MG63 (cell line): ENCODE results near the gene ZNF554. TPM values are rescaled to one million over a fixed set of nuclear protein-coding genes. Genes with fewer than 3 reads are reported as not detected.
A peak's percentile ranks its signal among the peaks of the same experiment; 100 is the strongest.
"Not testable (repeated sequence)": the region's sequence is repeated elsewhere in the genome, so short reads cannot be mapped to it uniquely, and the experiment has no call there.

Experiments
- DNase-seq: peaks from one replicate; pipeline ENCODE4 v3.0.0-alpha.2; 2020
- H3K27me3 ChIP-seq: fragments of 250-450 bp; sonication (Bioruptor Pico); 2 replicates; pipeline ENCODE4 v1.5.1; 2020; ENCODE audit warnings: mild to moderate bottlenecking, moderate library complexity
- H3K36me3 ChIP-seq: fragments of 250-450 bp; sonication (Bioruptor Pico); 2 replicates; pipeline ENCODE4 v1.5.1; 2020; ENCODE audit warnings: mild to moderate bottlenecking, moderate library complexity
- H3K4me3 ChIP-seq: fragments of 250-450 bp; sonication (Bioruptor Pico); 2 replicates; pipeline ENCODE4 v1.5.1; 2020; ENCODE audit warnings: mild to moderate bottlenecking, moderate library complexity
- H3K9me3 ChIP-seq: fragments of 250-450 bp; sonication (Bioruptor Pico); 2 replicates; pipeline ENCODE4 v1.5.1; 2020; ENCODE audit warnings: mild to moderate bottlenecking, moderate library complexity
- total RNA-seq: library from RNA; depleted of rRNA; stranded (reverse); fragments of >200 nt; shearing (Covaris generic); gene quantifications from 2 replicates; pipeline ENCODE4 v1.2.3, GENCODE V29; 2014; ENCODE audit warnings: low replicate concordance

ZNF554 gene
- total RNA-seq, 1 experiment from 2014 or later, result 2.4 TPM

- peaks cover 2% of the 10 kb centered on the region; the same call in 1 of the 2 replicates for H3K36me3 ChIP-seq
- no peak for DNase-seq
- H3K4me3 ChIP-seq, result no peak overlapping the region
- H3K9me3 ChIP-seq, result no peaks in the 10 kb centered on the region
- H3K27me3 ChIP-seq, result no peaks in the 10 kb centered on the region
These were observed 8.4 kb upstream of the ZNF554 start for GRCh38 chr19:2811221-2811722.

- Histone ChIP-seq H3K27me3 (no peaks in the 10 kb centered on the region), H3K36me3 (peaks cover 2% of the 10 kb centered on the region; the same call in 1 of the 2 replicates), H3K4me3 (no peak overlapping the region), H3K9me3 (no peaks in the 10 kb centered on the region)
- no peak for DNase-seq
These were observed 7.8 kb upstream of the ZNF554 start for GRCh38 chr19:2811735-2812413.

- Histone ChIP-seq H3K36me3 (peaks cover 2% of the 10 kb centered on the region; the same call in 1 of the 2 replicates), H3K4me3 (no peak overlapping the region), H3K9me3 (no peaks in the 10 kb centered on the region), H3K27me3 (no peaks in the 10 kb centered on the region)
- no peak for DNase-seq
These were observed 7.0 kb upstream of the ZNF554 start for GRCh38 chr19:2812414-2813234.

GRCh38 chr19:2813235-2814160 is 6.2 kb upstream of the ZNF554 start:
- H3K4me3 ChIP-seq, result no peak overlapping the region
- H3K36me3 ChIP-seq, result peaks cover 2% of the 10 kb centered on the region; the same call in 1 of the 2 replicates
- no peaks in the 10 kb centered on the region for H3K27me3 ChIP-seq
- DNase-seq, result no peak
- no peaks in the 10 kb centered on the region for H3K9me3 ChIP-seq

- no peak overlapping the region for H3K4me3 ChIP-seq
- H3K36me3 ChIP-seq, result no peaks in the 10 kb centered on the region
- no peaks in the 10 kb centered on the region for H3K27me3 ChIP-seq
- DNase-seq, result no peak
- no peaks in the 10 kb centered on the region for H3K9me3 ChIP-seq
These were observed 5.2 kb upstream of the ZNF554 start for GRCh38 chr19:2814426-2814825.

GRCh38 chr19:2815191-2815614 is 4.5 kb upstream of the ZNF554 start:
- no peaks in the 10 kb centered on the region for H3K27me3 ChIP-seq

GRCh38 chr19:2815923-2816322 is 3.7 kb upstream of the ZNF554 start:
- no peaks in the 10 kb centered on the region for H3K27me3 ChIP-seq
- no peak overlapping the region for H3K4me3 ChIP-seq
- H3K36me3 ChIP-seq, result no peaks in the 10 kb centered on the region
- no peaks in the 10 kb centered on the region for H3K9me3 ChIP-seq
- no peak for DNase-seq

More at GRCh38 chr19:2815191-2815614, 4.5 kb upstream of the ZNF554 start:
- no peak for DNase-seq
- Histone ChIP-seq H3K4me3 (no peak overlapping the region), H3K36me3 (no peaks in the 10 kb centered on the region), H3K9me3 (no peaks in the 10 kb centered on the region)

GRCh38 chr19:2816641-2817040 is 3.0 kb upstream of the ZNF554 start:
- H3K27me3 ChIP-seq, result no peaks in the 10 kb centered on the region
- no peaks in the 10 kb centered on the region for H3K36me3 ChIP-seq
- DNase-seq, result no peak

GRCh38 chr19:2817237-2817829 is 2.3 kb upstream of the ZNF554 start:
- not testable (repeated sequence) for H3K27me3 ChIP-seq, DNase-seq, H3K9me3 ChIP-seq, H3K4me3 ChIP-seq, H3K36me3 ChIP-seq

More at GRCh38 chr19:2816641-2817040, 3.0 kb upstream of the ZNF554 start:
- H3K9me3 ChIP-seq, result no peaks in the 10 kb centered on the region
- no peak overlapping the region for H3K4me3 ChIP-seq

- peak overlapping the region; percentile 50 for H3K4me3 ChIP-seq
- no peaks in the 10 kb centered on the region for H3K36me3 ChIP-seq
- no peak for DNase-seq
- H3K27me3 ChIP-seq, result no peaks in the 10 kb centered on the region
- H3K9me3 ChIP-seq, result no peaks in the 10 kb centered on the region
These were observed 539 bp downstream of the ZNF554 start for GRCh38 chr19:2820112-2820702.

GRCh38 chr19:2822846-2823245 is 3.2 kb downstream of the ZNF554 start:
- DNase-seq, result no peak
- Histone ChIP-seq H3K4me3 (no peak overlapping the region), H3K27me3 (no peaks in the 10 kb centered on the region), H3K36me3 (no peaks in the 10 kb centered on the region), H3K9me3 (no peaks in the 10 kb centered on the region)

- no peaks in the 10 kb centered on the region for H3K36me3 ChIP-seq
- DNase-seq, result no peak
- no peaks in the 10 kb centered on the region for H3K9me3 ChIP-seq
- no peak overlapping the region for H3K4me3 ChIP-seq
- no peaks in the 10 kb centered on the region for H3K27me3 ChIP-seq
These were observed 4.0 kb downstream of the ZNF554 start for GRCh38 chr19:2823646-2824045.

- Histone ChIP-seq H3K9me3 (no peaks in the 10 kb centered on the region), H3K27me3 (no peaks in the 10 kb centered on the region), H3K36me3 (no peaks in the 10 kb centered on the region), H3K4me3 (no peak overlapping the region)
- DNase-seq, result no peak
These were observed 4.5 kb downstream of the ZNF554 start for GRCh38 chr19:2824129-2824528.

- Histone ChIP-seq H3K4me3 (no peak overlapping the region), H3K27me3 (no peaks in the 10 kb centered on the region), H3K36me3 (no peaks in the 10 kb centered on the region), H3K9me3 (no peaks in the 10 kb centered on the region)
- DNase-seq, result no peak
These were observed 7.4 kb downstream of the ZNF554 start for GRCh38 chr19:2827022-2827421.

GRCh38 chr19:2827840-2828489 is 8.3 kb downstream of the ZNF554 start:
- Histone ChIP-seq H3K9me3 (no peaks in the 10 kb centered on the region), H3K27me3 (no peaks in the 10 kb centered on the region), H3K4me3 (no peak overlapping the region), H3K36me3 (no peaks in the 10 kb centered on the region)
- DNase-seq, result no peak
